Stimulated activated CD4-positive, alpha-beta T cell treated with anti-CD3 and anti-CD28 coated beads, Interleukin-1b, Interleukin-23, amount 100 ng/mL, for 24 hours (primary cell): ENCODE data around the gene BFAR.
"Not testable (repeated sequence)": the region's sequence is repeated elsewhere in the genome, so short reads cannot be mapped to it uniquely, and the experiment has no call there.

Experiments
- DNase-seq, 4 experiments: peaks; one replicate each; pipeline ENCODE4 v3.0.0-alpha.2; 2020; ENCODE audit warnings: low read depth in 4 of 4, low spot score in 1 of 4

The BFAR gene

GRCh38 chr16:14685870-14686793 is 53.4 kb downstream of the BFAR start:
- not testable (repeated sequence) for DNase-seq

- DNase-seq = not testable (repeated sequence)
Observed at GRCh38 chr16:14694129-14694528, 61.4 kb downstream of the BFAR start, which contains the start of gene PLA2G10. TSS of gene PLA2G10 (minus strand) at chr16:14694308. CDS start at chr16:14694229, 79 bp downstream.

- DNase-seq = not testable (repeated sequence)
Observed at GRCh38 chr16:14701859-14702258, 69.1 kb downstream of the BFAR start.

- not testable (repeated sequence) for DNase-seq
Observed at GRCh38 chr16:14702672-14703071, 69.9 kb downstream of the BFAR start.

- not testable (repeated sequence) for DNase-seq
Observed at GRCh38 chr16:14703156-14704011, 70.6 kb downstream of the BFAR start, which contains the start of gene NPIPA3. TSS of gene NPIPA3 (plus strand) at chr16:14703411. CDS start at chr16:14708944, 5,533 bp downstream.
